NB4 (cell line): Measurements from ENCODE around the gene CHMP1A.
"Not testable (repeated sequence)": the region's sequence is repeated elsewhere in the genome, so short reads cannot be mapped to it uniquely, and the experiment has no call there.

Experiments
- DNase-seq: peaks from one replicate; pipeline ENCODE4 v3.0.0; 2010; ENCODE audit warnings: low read depth
- H3K4me3 ChIP-seq: one replicate; pipeline ENCODE4 v1.5.1; 2011; ENCODE audit warnings: mild to moderate bottlenecking, low read depth, low read length, moderate library complexity
- MYC ChIP-seq: IDR thresholded peaks from 2 replicates; pipeline ENCODE4 v1.6.1; 2011; ENCODE audit warnings: low read depth, low read length
- POLR2A ChIP-seq: IDR thresholded peaks from 2 replicates; pipeline ENCODE4 v1.6.1; 2011; ENCODE audit warnings: mild to moderate bottlenecking; ENCODE audit not compliant: insufficient read length; ENCODE audit errors: extremely low read depth
- TF ChIP-seq, protein P1 (sequence below): IDR thresholded peaks from one replicate; pipeline ENCODE4 v1.5.1; 2012; ENCODE audit warnings: low read depth, low read length
- TF ChIP-seq, protein P2 (sequence below): IDR thresholded peaks from 2 replicates; pipeline ENCODE4 v1.6.1; 2011; ENCODE audit warnings: low read depth, low read length

The CHMP1A gene

DNA sequence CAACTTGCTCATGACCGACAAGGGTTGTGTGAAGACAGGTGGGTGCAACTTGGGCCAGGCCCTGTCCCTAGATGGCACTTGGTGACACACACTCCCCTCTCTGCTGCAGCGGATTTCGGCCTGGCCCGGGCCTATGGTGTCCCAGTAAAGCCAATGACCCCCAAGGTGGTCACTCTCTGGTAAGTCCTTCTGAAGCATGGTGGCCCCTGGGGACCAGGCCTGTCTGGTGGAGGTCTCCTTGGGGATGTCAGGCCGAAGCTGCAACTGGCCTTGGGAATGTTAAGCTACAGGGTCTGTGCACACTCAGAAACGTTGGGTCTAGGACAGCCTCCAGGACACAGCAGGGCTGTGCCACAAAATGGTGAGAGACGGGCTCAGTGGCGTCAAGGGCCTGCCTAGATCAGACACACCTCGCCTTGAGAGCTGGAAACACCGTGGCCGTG lies 35.8 kb upstream of the CHMP1A start:
- TF ChIP-seq MYC (no peak), POLR2A (no peak)
- TF ChIP-seq, protein P1, sequence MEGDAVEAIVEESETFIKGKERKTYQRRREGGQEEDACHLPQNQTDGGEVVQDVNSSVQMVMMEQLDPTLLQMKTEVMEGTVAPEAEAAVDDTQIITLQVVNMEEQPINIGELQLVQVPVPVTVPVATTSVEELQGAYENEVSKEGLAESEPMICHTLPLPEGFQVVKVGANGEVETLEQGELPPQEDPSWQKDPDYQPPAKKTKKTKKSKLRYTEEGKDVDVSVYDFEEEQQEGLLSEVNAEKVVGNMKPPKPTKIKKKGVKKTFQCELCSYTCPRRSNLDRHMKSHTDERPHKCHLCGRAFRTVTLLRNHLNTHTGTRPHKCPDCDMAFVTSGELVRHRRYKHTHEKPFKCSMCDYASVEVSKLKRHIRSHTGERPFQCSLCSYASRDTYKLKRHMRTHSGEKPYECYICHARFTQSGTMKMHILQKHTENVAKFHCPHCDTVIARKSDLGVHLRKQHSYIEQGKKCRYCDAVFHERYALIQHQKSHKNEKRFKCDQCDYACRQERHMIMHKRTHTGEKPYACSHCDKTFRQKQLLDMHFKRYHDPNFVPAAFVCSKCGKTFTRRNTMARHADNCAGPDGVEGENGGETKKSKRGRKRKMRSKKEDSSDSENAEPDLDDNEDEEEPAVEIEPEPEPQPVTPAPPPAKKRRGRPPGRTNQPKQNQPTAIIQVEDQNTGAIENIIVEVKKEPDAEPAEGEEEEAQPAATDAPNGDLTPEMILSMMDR: no peak
- TF ChIP-seq, protein P2, sequence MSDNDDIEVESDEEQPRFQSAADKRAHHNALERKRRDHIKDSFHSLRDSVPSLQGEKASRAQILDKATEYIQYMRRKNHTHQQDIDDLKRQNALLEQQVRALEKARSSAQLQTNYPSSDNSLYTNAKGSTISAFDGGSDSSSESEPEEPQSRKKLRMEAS: no peak
- no peak for DNase-seq
- no peak overlapping the region for H3K4me3 ChIP-seq

DNA sequence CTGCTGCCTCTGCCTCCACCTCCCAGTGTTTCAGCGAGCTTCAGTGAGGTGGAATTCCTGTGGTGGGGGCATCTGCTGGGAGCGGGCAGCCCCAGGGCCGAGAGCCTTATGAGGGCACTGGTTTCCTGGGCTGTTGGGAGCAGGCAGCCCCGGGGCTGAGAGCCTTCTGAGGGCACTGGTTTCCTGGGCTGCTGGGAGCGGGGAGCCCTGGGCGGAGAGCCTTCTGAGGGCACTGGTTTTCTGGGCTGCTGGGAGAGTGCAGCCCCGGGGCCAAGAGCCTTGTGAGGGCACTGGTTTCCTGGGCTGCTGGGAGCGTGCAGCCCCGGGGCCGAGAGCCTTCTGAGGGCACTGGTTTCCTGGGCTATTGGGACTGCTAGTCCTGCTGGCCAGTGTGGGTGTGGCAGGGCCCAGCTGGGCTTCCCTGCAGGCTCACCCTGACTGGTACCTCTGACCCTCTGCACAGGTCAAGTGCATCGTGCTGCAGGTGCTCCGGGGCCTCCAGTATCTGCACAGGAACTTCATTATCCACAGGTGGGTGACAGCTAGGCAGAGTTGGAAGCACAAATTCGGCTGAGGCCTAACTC lies 34.6 kb upstream of the CHMP1A start:
- no peak overlapping the region for H3K4me3 ChIP-seq
- TF ChIP-seq, protein P2: no peak
- TF ChIP-seq, protein P1: no peak
- TF ChIP-seq MYC: no peak
- no peak for TF ChIP-seq POLR2A

DNA sequence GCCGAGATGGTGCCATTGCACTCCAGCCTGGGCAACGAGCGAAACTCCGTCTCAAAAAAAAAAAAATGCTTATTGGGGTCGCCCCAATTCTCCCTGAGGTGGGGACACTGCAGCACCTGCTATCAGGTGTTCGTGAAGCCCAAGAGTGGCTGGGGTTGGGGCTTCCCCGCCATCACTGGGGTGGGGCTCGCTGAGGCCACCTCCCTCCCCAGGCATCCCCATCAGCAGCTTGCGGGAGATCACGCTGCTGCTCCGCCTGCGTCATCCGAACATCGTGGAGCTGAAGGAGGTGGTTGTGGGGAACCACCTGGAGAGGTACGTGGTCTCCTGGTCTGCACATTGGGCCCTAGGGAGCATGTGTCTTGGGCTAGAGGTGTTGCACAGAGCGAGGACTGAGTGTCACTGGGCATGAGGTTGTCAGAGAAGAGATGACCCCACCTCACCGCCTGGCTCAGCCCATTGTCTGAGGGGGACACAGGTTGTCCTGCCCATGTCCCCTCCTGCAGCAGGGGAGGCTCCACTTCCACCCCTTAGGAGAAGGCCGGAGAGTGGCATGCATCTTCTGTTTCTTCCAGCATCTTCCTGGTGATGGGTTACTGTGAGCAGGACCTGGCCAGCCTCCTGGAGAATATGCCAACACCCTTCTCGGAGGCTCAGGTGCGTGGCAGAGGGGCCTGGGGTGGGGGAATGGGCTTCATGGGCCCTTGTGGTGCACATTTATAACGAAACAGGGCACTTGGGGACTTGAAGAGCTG lies 33.9 kb upstream of the CHMP1A start:
- no peak for DNase-seq
- no peak overlapping the region for H3K4me3 ChIP-seq
- TF ChIP-seq MYC (no peak), POLR2A (no peak)
- TF ChIP-seq, protein P2: no peak
- TF ChIP-seq, protein P1: no peak

More for the DNA sequence above, 34.6 kb upstream of the CHMP1A start:
- no peak for DNase-seq

DNA sequence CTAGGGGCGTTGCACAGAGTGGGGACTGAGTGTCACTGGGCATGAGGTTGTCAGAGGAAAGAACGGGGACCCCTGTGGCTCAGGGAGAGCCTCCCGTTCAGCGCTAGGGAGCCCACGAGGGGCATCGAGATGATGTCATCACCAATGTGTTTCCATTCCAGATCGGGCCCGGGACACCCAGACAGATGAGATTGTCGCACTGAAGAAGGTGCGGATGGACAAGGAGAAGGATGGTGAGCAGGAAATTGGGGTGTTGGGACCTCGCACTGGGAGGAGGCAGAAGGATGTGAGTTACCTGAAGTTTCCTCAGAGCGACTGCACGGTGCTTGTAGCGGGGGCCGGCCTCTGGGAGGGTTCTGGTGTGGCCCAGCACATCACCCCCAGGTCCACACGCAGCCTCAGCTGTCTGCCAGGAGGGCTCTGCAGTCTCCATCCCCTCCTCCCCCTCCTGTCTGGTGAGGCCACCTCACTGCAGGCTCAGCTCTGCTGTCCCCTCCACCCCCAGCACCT lies 32.9 kb upstream of the CHMP1A start:
- no peak overlapping the region for H3K4me3 ChIP-seq
- DNase-seq: no peak
- no peak for TF ChIP-seq POLR2A
- TF ChIP-seq, protein P1: no peak
- TF ChIP-seq MYC: no peak
- TF ChIP-seq, protein P2: no peak

GRCh38 chr16:89689621-89690020 lies 32.1 kb upstream of the CHMP1A start:
- not testable (repeated sequence) for H3K4me3 ChIP-seq, DNase-seq

- DNase-seq: no peak
- TF ChIP-seq, protein P1: no peak
- no peak for TF ChIP-seq POLR2A
- TF ChIP-seq, protein P2: no peak
- no peak for TF ChIP-seq MYC
Measured at GRCh38 chr16:89689142-89689541, 31.6 kb upstream of the CHMP1A start.

More at GRCh38 chr16:89689142-89689541, 31.6 kb upstream of the CHMP1A start:
- H3K4me3 ChIP-seq: no peak overlapping the region
